Adrenal gland (tissue), 12 donors: ENCODE data around the gene EFCAB8. TPM values are rescaled to one million over a fixed set of nuclear protein-coding genes. Genes with fewer than 3 reads are reported as not detected.

Source experiments
- DNase-seq, 7 donors: peaks; one replicate each; pipeline ENCODE4 v3.0.0-alpha.2; 2019 to 2020
- H3K27ac ChIP-seq, 5 donors: fragments of 200-600 bp; sonication (generic) in 4 of 5; 1 replicate in 3 of 5; 2 replicates in 2 of 5; pipeline versions ENCODE4 v1.5.1 to v1.8.0; 2016 to 2020; ENCODE audit warnings: mild to moderate bottlenecking in 1 of 5
- H3K27me3 ChIP-seq: fragments of 200-600 bp; 2 replicates; pipeline ENCODE4 v1.8.0; 2021
- H3K36me3 ChIP-seq, 2 donors: fragments of 200-600 bp; replicated peaks in 1 of 2; 1 replicate in 1 of 2; 2 replicates in 1 of 2; pipeline versions ENCODE4 v1.5.1 to v1.8.0; 2018 to 2022
- H3K4me1 ChIP-seq, 2 donors: fragments of 200-600 bp; replicated peaks in 1 of 2; 1 replicate in 1 of 2; 2 replicates in 1 of 2; pipeline versions ENCODE4 v1.5.1 to v1.8.0; 2018 to 2021
- H3K4me3 ChIP-seq, 4 donors: fragments of 200-600 bp; sonication (generic) in 3 of 4; one replicate each; pipeline ENCODE4 v1.5.1; 2016 to 2018
- H3K9me3 ChIP-seq, 3 donors: fragments of 200-600 bp; sonication (generic) in 1 of 3; replicated peaks in 1 of 3; 1 replicate in 2 of 3; 2 replicates in 1 of 3; pipeline versions ENCODE4 v1.5.1 to v1.8.0; 2016 to 2021
- POLR2A ChIP-seq, 2 donors: fragments of 450-650 bp; IDR thresholded peaks; one replicate each; pipeline ENCODE4 v1.6.1; 2017; ENCODE audit warnings: antibody characterized with exemption in 2 of 2, mild to moderate bottlenecking in 2 of 2, moderate library complexity in 1 of 2
- WGBS, 4 donors: extraction: QIAGEN DNeasy Blood & Tissue Kit in 2 of 4; methylation state at CpG; one replicate each; pipeline versions ENCODE4 v1.1.5 to v1.1.7; 2013 to 2017; 5-methylcytosine and 5-hydroxymethylcytosine counted together
- intact Hi-C, 2 donors: fragments of 100-400 bp; cut with DNase I; formaldehyde crosslinking; loops; one replicate each; pipeline versions ENCODE4 v1.14.1 to v1.15.0; 2022 to 2023
- polyA plus RNA-seq, 3 donors: library from polyadenylated mRNA; stranded (reverse); fragments of 200-250 nt in 2 of 3; fragments of 350-450 nt in 1 of 3; fragmentation: Illumina TruSeq in 1 of 3; extraction: RNeasy Lipid Tissue Mini Kit (QIAGEN cat#74804) in 1 of 3; gene quantifications; one replicate each; pipeline ENCODE4 v1.2.3, GENCODE V29; 2013 to 2014
- total RNA-seq, 9 donors: library from RNA; depleted of rRNA in 4 of 9; stranded (reverse); fragments of >200 nt in 4 of 9; fragments of 120-200 nt in 1 of 9; fragmentation: NEBNext Ultra II Directional in 1 of 9; extraction: Animal tissue kit (Norgen Biotek cat#: 25700) in 1 of 9; gene quantifications; one replicate each; pipeline versions ENCODE4 v1.1.0 to v1.2.4, GENCODE V29; 2013 to 2023
- TF ChIP-seq, protein P1 (sequence below), 6 experiments: fragments of 450-650 bp in 4 of 6; fragments of 200-600 bp in 2 of 6; sonication (generic) in 1 of 6; IDR thresholded peaks; 1 replicate in 5 of 6; 2 replicates in 1 of 6; pipeline versions ENCODE4 v1.5.1 to v1.8.0; 2016 to 2021; ENCODE audit warnings: antibody characterized with exemption in 6 of 6, mild to moderate bottlenecking in 2 of 6, moderate library complexity in 1 of 6
- donor health status: healthy with polysubstance abuse.
- donor health status: Bipolar disorder and iron deficiency.
- donor health status: DM: yes; HTN: yes; CAD: no.
- donor health status: DM: no; HTN: no; CAD: no.
- donor health status: DM: no; HTN: no; CAD: no.
- donor health status: DM: yes; HTN: yes; CAD: no.

Gene EFCAB8
- total and polyA plus RNA-seq, 12 donors, result 0.03 to 0.40 (median 0.06) TPM; not detected in 8

DNA sequence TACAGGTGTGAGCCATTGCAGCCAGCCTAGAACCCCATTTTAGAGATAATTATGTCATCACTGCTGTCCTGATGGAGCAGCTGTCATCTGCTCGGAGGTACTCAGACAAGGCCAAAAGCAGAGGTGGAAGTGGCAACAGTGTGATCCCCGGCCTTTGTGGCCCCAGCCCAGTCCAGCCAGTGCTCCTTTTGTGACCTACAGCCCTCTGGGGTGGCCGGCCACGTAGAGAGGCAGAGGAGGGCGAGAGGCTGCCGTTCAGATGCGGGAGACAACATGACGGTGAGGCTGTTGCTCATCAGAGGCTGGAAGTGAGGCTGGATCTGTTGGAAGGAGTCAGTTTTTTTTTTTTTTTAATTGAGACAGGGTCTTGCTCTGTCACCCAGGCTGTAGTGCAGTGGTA, 32.8 kb downstream of the EFCAB8 start:
- Histone ChIP-seq H3K36me3 (no peaks in the 10 kb centered on the region), H3K9me3 (no peaks in the 10 kb centered on the region), H3K27ac (no peak overlapping the region), H3K4me1 (no peaks in the 10 kb centered on the region), H3K4me3 (no peak overlapping the region), H3K27me3 (no peaks in the 10 kb centered on the region)
- DNase-seq, result no peak
- TF ChIP-seq POLR2A (IDR thresholded peaks at IDR 0.05), result no peak
- TF ChIP-seq, protein P1, sequence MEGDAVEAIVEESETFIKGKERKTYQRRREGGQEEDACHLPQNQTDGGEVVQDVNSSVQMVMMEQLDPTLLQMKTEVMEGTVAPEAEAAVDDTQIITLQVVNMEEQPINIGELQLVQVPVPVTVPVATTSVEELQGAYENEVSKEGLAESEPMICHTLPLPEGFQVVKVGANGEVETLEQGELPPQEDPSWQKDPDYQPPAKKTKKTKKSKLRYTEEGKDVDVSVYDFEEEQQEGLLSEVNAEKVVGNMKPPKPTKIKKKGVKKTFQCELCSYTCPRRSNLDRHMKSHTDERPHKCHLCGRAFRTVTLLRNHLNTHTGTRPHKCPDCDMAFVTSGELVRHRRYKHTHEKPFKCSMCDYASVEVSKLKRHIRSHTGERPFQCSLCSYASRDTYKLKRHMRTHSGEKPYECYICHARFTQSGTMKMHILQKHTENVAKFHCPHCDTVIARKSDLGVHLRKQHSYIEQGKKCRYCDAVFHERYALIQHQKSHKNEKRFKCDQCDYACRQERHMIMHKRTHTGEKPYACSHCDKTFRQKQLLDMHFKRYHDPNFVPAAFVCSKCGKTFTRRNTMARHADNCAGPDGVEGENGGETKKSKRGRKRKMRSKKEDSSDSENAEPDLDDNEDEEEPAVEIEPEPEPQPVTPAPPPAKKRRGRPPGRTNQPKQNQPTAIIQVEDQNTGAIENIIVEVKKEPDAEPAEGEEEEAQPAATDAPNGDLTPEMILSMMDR (IDR thresholded peaks at IDR 0.05), result no peak
- 86 to 95% (median 92%) methylated on average over 8 of the region's 8 CpGs for WGBS, 4 donors
- intact Hi-C loops, result loop anchor here (10.0 kb wide), 2 partner anchors 97 to 217 kb away; partner anchors contain the start of gene C20orf203 (in 1 of the 2)

DNA sequence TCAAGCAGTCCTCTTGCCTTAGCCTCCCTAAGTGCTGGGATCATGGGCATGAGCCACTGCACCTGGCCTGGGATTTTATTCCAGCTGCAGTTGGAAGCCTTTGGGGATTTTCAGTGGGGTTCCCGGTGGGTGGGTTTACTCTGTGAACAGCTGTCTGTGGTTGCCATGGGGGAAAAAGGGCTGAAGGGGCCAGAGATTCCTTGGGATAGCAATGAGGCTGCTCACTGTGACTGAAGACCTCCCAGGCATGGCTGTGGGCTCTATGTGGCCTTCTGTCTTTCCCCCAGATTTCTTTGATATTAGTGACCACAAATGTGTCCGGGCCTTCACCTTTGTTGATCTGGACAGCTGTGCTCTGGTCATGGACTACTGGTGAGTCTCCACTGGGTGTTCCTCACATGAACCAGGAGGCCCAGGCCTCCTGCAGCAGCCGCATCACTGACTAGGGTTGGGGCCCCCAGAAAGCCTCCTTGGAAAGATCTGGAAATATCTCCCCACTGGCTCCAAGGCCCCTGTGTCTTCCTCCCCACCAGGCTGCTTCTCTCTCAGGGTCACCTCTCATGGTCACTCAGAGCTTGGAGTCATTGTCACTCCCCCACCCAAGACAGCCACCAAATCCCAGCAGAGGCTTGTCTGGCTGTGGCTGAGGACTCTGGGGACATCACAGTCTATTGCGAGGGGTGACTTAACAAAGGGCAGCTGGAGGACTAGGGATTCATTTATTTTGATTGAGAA, 33.4 kb downstream of the EFCAB8 start:
- intact Hi-C loops, result loop anchor here (10.0 kb wide), 2 partner anchors 97 to 217 kb away; partner anchors contain the start of gene C20orf203 (in 1 of the 2)
- Histone ChIP-seq H3K4me1 (no peaks in the 10 kb centered on the region), H3K4me3 (no peak overlapping the region), H3K36me3 (no peaks in the 10 kb centered on the region), H3K9me3 (no peaks in the 10 kb centered on the region), H3K27me3 (no peaks in the 10 kb centered on the region), H3K27ac (no peak overlapping the region)
- DNase-seq, result no peak
- 81 to 90% (median 86%) methylated on average over 2 to 4 of the region's 4 CpGs for WGBS, 4 donors
- TF ChIP-seq, protein P1 (IDR thresholded peaks at IDR 0.05), result no peak
- TF ChIP-seq POLR2A (IDR thresholded peaks at IDR 0.05), result no peak

DNA sequence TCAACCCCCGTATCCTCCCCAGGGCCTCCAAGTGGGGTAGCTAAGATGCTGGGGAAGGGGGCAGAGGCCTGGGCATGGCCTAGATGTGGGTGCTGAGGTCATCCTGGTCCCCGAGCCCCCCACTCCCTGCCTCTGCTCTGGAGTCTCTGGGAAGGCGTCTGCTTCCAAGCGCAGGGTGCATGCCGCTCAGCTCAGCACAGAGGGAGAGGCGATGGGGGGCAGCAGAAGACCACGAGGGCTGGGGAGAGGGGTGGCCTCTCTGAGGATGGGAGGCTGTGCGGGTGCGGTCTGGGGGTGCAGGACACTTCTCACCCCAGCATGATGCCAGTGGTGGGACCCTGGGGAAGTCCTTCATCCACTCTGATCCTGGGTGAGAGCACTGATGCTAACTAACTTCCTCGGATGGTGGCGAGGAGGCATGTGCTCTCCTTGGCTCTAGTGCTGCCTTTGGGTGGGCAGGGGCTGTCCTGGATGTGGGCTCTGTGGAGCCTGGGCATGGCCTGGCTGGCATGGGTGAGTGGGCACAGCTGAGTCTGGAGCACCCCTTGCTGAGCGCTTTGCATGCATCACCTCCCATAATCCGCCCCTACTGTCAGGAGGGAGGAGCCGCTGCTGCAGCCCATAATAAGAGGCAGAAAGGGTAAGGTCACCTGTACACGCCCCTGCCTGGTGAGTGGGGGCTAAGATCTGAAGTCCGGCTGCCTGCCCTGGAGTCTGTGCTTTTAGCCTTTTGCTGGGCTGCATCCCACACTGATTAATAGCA, 34.7 kb downstream of the EFCAB8 start:
- intact Hi-C loops, result loop anchor here (10.0 kb wide), 2 partner anchors 99 to 219 kb away; partner anchors contain the start of gene C20orf203 (in 1 of the 2)
- Histone ChIP-seq H3K36me3 (no peaks in the 10 kb centered on the region), H3K9me3 (no peaks in the 10 kb centered on the region), H3K4me3 (no peak overlapping the region), H3K4me1 (no peaks in the 10 kb centered on the region), H3K27me3 (no peaks in the 10 kb centered on the region), H3K27ac (no peak overlapping the region)
- TF ChIP-seq POLR2A (IDR thresholded peaks at IDR 0.05), result no peak
- TF ChIP-seq, protein P1 (IDR thresholded peaks at IDR 0.05), result no peak
- 83 to 96% (median 89%) methylated on average over 10 to 16 of the region's 16 CpGs for WGBS, 4 donors
- DNase-seq, result no peak

DNA sequence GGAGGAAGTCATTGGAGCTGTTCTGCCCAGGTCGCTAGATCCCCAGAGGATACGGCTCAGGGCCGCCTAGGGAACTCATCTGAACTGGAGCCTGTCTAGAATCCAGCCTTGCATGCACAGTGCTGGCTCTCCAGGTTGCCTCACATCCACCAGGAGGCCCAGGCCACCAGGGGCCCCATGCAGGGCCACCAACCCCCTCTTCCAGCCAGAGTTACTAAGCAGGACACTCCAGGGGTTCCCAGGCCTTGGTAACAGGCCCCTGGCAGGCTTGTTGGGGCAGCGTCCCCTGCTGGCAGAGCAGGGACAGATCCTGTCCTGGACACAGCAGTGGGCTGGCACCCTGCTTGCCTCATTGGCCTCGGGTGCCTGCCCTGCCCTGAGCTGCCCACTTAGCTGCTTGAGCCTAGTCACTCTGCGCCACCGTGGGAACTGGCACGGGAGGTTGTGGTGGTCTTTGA, 35.3 kb downstream of the EFCAB8 start:
- TF ChIP-seq POLR2A (IDR thresholded peaks at IDR 0.05), result no peak
- TF ChIP-seq, protein P1 (IDR thresholded peaks at IDR 0.05), result peak in 5 of 6 experiments; percentile 11 to 41 (median 30)
- no peak overlapping the region for H3K27ac ChIP-seq
- no peaks in the 10 kb centered on the region for H3K36me3 ChIP-seq
- H3K4me1 ChIP-seq, result no peaks in the 10 kb centered on the region
- peak in 3 of 7 donors; percentile 17 to 28 (median 26) for DNase-seq
- H3K9me3 ChIP-seq, result no peaks in the 10 kb centered on the region
- no peak overlapping the region for H3K4me3 ChIP-seq
- intact Hi-C loops, result loop anchor here (10.0 kb wide), 2 partner anchors 99 to 219 kb away; partner anchors contain the start of gene C20orf203 (in 1 of the 2)
- 70 to 92% (median 72%) methylated on average over 4 to 8 of the region's 8 CpGs for WGBS, 4 donors
- H3K27me3 ChIP-seq, result no peaks in the 10 kb centered on the region
